Hepatocyte (in vitro differentiated cells): ENCODE measurements around the gene ADIG. TPM values are rescaled to one million over a fixed set of nuclear protein-coding genes. Genes with fewer than 3 reads are reported as not detected.

Source experiments
- DNase-seq: peaks from one replicate; pipeline ENCODE4 v3.0.0-alpha.2; 2016; ENCODE audit warnings: low spot score
- H2AFZ ChIP-seq: fragments of 200-600 bp; sonication (generic); 2 replicates; pipeline ENCODE4 v1.6.0; 2016; ENCODE audit warnings: antibody characterized with exemption, mild to moderate bottlenecking
- H3K27ac ChIP-seq: fragments of 200-600 bp; sonication (generic); 2 replicates; pipeline ENCODE4 v1.5.1; 2016; ENCODE audit warnings: mild to moderate bottlenecking
- H3K27me3 ChIP-seq: fragments of 200-600 bp; sonication (generic); 2 replicates; pipeline ENCODE4 v1.6.1; 2016
- H3K36me3 ChIP-seq: fragments of 200-600 bp; sonication (generic); replicated peaks from 2 replicates; pipeline ENCODE4 v1.5.1; 2016; ENCODE audit warnings: low read depth; ENCODE audit not compliant: insufficient read depth
- H3K4me1 ChIP-seq: fragments of 200-600 bp; sonication (generic); 2 replicates; pipeline ENCODE4 v1.5.1; 2016; ENCODE audit warnings: mild to moderate bottlenecking, moderate library complexity; ENCODE audit not compliant: insufficient read depth
- H3K4me2 ChIP-seq: fragments of 200-600 bp; sonication (generic); 2 replicates; pipeline ENCODE4 v1.6.0; 2016
- H3K4me3 ChIP-seq: fragments of 200-600 bp; sonication (generic); 2 replicates; pipeline ENCODE4 v1.5.1; 2016; ENCODE audit warnings: mild to moderate bottlenecking
- H3K79me2 ChIP-seq: fragments of 200-600 bp; sonication (generic); 2 replicates; pipeline ENCODE4 v1.6.0; 2017; ENCODE audit warnings: mild to moderate bottlenecking
- H3K9me2 ChIP-seq: fragments of 200-600 bp; sonication (generic); replicated peaks from 2 replicates; pipeline ENCODE4 v1.6.0; 2017; ENCODE audit warnings: mild to moderate bottlenecking; ENCODE audit not compliant: insufficient read depth
- H3K9me3 ChIP-seq: fragments of 200-600 bp; sonication (generic); 2 replicates; pipeline ENCODE4 v1.5.1; 2016; ENCODE audit warnings: low read depth, mild to moderate bottlenecking
- H4K20me1 ChIP-seq: fragments of 200-600 bp; sonication (generic); 2 replicates; pipeline ENCODE4 v1.6.0; 2016; ENCODE audit warnings: mild to moderate bottlenecking; ENCODE audit not compliant: insufficient read depth, poor library complexity, severe bottlenecking
- CTCF ChIP-seq: fragments of 200-600 bp; sonication (generic); IDR thresholded peaks from 2 replicates; pipeline ENCODE4 v1.5.1; 2016; ENCODE audit warnings: antibody characterized with exemption, mild to moderate bottlenecking; ENCODE audit not compliant: poor library complexity
- EZH2 ChIP-seq: fragments of 200-600 bp; sonication (generic); IDR thresholded peaks from 2 replicates; pipeline ENCODE4 v1.6.1; 2016; ENCODE audit warnings: antibody characterized with exemption, mild to moderate bottlenecking, borderline replicate concordance
- EZH2phosphoT487 ChIP-seq: fragments of 200-600 bp; sonication (generic); IDR thresholded peaks from one replicate; pipeline ENCODE4 v1.6.1; 2018; ENCODE audit warnings: antibody characterized with exemption, mild to moderate bottlenecking, low read depth, moderate library complexity; ENCODE audit not compliant: unreplicated experiment, severe bottlenecking
- WGBS: methylation state at CpG from one replicate; pipeline ENCODE4 v1.1.6; 2016; ENCODE audit warnings: low lambda C conversion rate; ENCODE audit errors: missing lambda C conversion rate; 5-methylcytosine and 5-hydroxymethylcytosine counted together
- polyA plus RNA-seq: library from polyadenylated mRNA; unstranded; fragments of >200 nt; fragmentation: Nextera tagmentation; extraction: Ambion mirVana; gene quantifications from 2 replicates; pipeline ENCODE4 v1.2.1, GENCODE V29; 2016
- total RNA-seq: library from RNA; depleted of rRNA; stranded (reverse); fragments of >200 nt; gene quantifications from 2 replicates; pipeline ENCODE4 v1.2.3, GENCODE V29; 2014

ADIG gene
- total and polyA plus RNA-seq, 2 experiments from 2014 or later = not detected

GRCh38 chr20:38608188-38608587 lies 27.2 kb downstream of the ADIG start:
- H2AFZ ChIP-seq = no peak overlapping the region

GRCh38 chr20:38609815-38610214 lies 28.8 kb downstream of the ADIG start:
- Histone ChIP-seq H2AFZ (no peak overlapping the region), H3K4me1 (no peaks in the 10 kb centered on the region), H3K27ac (no peak overlapping the region), H3K4me3 (no peak overlapping the region), H3K79me2 (no peaks in the 10 kb centered on the region), H4K20me1 (no peaks in the 10 kb centered on the region), H3K9me2 (no peaks in the 10 kb centered on the region), H3K9me3 (no peaks in the 10 kb centered on the region), H3K36me3 (no peaks in the 10 kb centered on the region), H3K27me3 (no peaks in the 10 kb centered on the region), H3K4me2 (no peak overlapping the region)
- WGBS = 72% methylated on average over 4 of the region's 4 CpGs
- TF ChIP-seq EZH2phosphoT487 (no peak), EZH2 (no peak), CTCF (no peak)
- DNase-seq = no peak

More at GRCh38 chr20:38608188-38608587, 27.2 kb downstream of the ADIG start:
- H3K27ac ChIP-seq = no peak overlapping the region
- no peak overlapping the region for H3K4me3 ChIP-seq
- H3K9me3 ChIP-seq = no peaks in the 10 kb centered on the region
- no peaks in the 10 kb centered on the region for H3K36me3 ChIP-seq
- H3K9me2 ChIP-seq = no peaks in the 10 kb centered on the region
- no peaks in the 10 kb centered on the region for H3K4me1 ChIP-seq
- no peak for DNase-seq
- no peaks in the 10 kb centered on the region for H4K20me1 ChIP-seq
- no peaks in the 10 kb centered on the region for H3K79me2 ChIP-seq
- no peaks in the 10 kb centered on the region for H3K27me3 ChIP-seq
- 59% methylated on average over 4 of the region's 4 CpGs for WGBS
- TF ChIP-seq CTCF = no peak
- TF ChIP-seq EZH2phosphoT487 = no peak
- no peak for TF ChIP-seq EZH2
- H3K4me2 ChIP-seq = no peak overlapping the region

- TF ChIP-seq EZH2 (no peak), CTCF (no peak), EZH2phosphoT487 (no peak)
- WGBS = 56% methylated on average over 5 of the region's 5 CpGs
These were observed 29.5 kb downstream of the ADIG start for GRCh38 chr20:38610521-38610920.

More at GRCh38 chr20:38610521-38610920, 29.5 kb downstream of the ADIG start:
- Histone ChIP-seq H3K79me2 (no peaks in the 10 kb centered on the region), H3K4me3 (no peak overlapping the region), H3K27me3 (no peaks in the 10 kb centered on the region), H3K27ac (no peak overlapping the region), H4K20me1 (no peaks in the 10 kb centered on the region), H3K36me3 (no peaks in the 10 kb centered on the region), H2AFZ (no peak overlapping the region), H3K4me1 (no peaks in the 10 kb centered on the region), H3K9me2 (no peaks in the 10 kb centered on the region), H3K9me3 (no peaks in the 10 kb centered on the region), H3K4me2 (no peak overlapping the region)
- DNase-seq = no peak
